Vagina (tissue), 2 donors: Measurements from ENCODE around the gene MICAL2. TPM values are rescaled to one million over a fixed set of nuclear protein-coding genes. Genes with fewer than 3 reads are reported as not detected.

Experiments
- DNase-seq, 2 donors: peaks; one replicate each; pipeline ENCODE4 v3.0.0-alpha.2; 2017; ENCODE audit errors: extremely low spot score in 2 of 2
- H3K27ac ChIP-seq: fragments of 200-600 bp; sonication (generic); one replicate; pipeline ENCODE4 v1.5.1; 2019
- H3K27me3 ChIP-seq: fragments of 200-600 bp; sonication (generic); one replicate; pipeline ENCODE4 v1.5.1; 2019
- H3K36me3 ChIP-seq, 2 donors: fragments of 200-600 bp; sonication (generic); one replicate each; pipeline ENCODE4 v1.5.1; 2017 to 2019
- H3K4me1 ChIP-seq: fragments of 200-600 bp; sonication (generic); one replicate; pipeline ENCODE4 v1.5.1; 2019
- H3K4me3 ChIP-seq, 2 donors: fragments of 200-600 bp; sonication (generic); 1 replicate in 1 of 2; 2 replicates in 1 of 2; pipeline ENCODE4 v1.5.1; 2016 to 2019
- H3K9me3 ChIP-seq: fragments of 200-600 bp; sonication (generic); one replicate; pipeline ENCODE4 v1.5.1; 2019
- POLR2A ChIP-seq, 2 donors: fragments of 450-650 bp; IDR thresholded peaks; one replicate each; pipeline ENCODE4 v1.6.1; 2017; ENCODE audit warnings: antibody characterized with exemption in 2 of 2, mild to moderate bottlenecking in 2 of 2, moderate library complexity in 2 of 2
- POLR2AphosphoS5 ChIP-seq, 2 donors: sonication (generic); formaldehyde crosslinking; IDR thresholded peaks; one replicate each; pipeline ENCODE4 v1.9.0; 2017; ENCODE audit warnings: antibody characterized with exemption in 2 of 2, mild to moderate bottlenecking in 2 of 2, low read depth in 1 of 2; ENCODE audit not compliant: insufficient read depth in 1 of 2
- intact Hi-C: fragments of 100-400 bp; cut with DNase I; formaldehyde crosslinking; loops from one replicate; pipeline ENCODE4 v1.15.1; 2023
- total RNA-seq: library from RNA; depleted of rRNA; stranded (reverse); fragments of >200 nt; gene quantifications from one replicate; pipeline ENCODE4 v1.2.3, GENCODE V29; 2016
- TF ChIP-seq, protein P1 (sequence below), 3 experiments: fragments of 450-650 bp in 2 of 3; fragments of 200-600 bp in 1 of 3; sonication (generic) in 1 of 3; IDR thresholded peaks; one replicate each; pipeline ENCODE4 v1.5.1; 2017 to 2019; ENCODE audit warnings: antibody characterized with exemption in 3 of 3, mild to moderate bottlenecking in 2 of 3, moderate library complexity in 2 of 3

The MICAL2 gene
- total RNA-seq, 1 donor from 2014 or later: 41.7 TPM

- no peaks in the 10 kb centered on the region for H3K9me3 ChIP-seq
- H3K27ac ChIP-seq: no peak overlapping the region
- intact Hi-C loops: loop anchor here (10.0 kb wide), 1 partner anchor 132 kb away; no protein-coding TSS in a partner anchor
- H3K4me3 ChIP-seq: no peak overlapping the region
- H3K4me1 ChIP-seq: no peaks in the 10 kb centered on the region
- DNase-seq: no peak
- H3K36me3 ChIP-seq: no peaks in the 10 kb centered on the region
- no peaks in the 10 kb centered on the region for H3K27me3 ChIP-seq
- TF ChIP-seq POLR2A (IDR thresholded peaks at IDR 0.05) (no peak), POLR2AphosphoS5 (IDR thresholded peaks at IDR 0.05; ENCODE audit: insufficient read depth in 1 of 2, low read depth in 1 of 2) (no peak)
- TF ChIP-seq, protein P1, sequence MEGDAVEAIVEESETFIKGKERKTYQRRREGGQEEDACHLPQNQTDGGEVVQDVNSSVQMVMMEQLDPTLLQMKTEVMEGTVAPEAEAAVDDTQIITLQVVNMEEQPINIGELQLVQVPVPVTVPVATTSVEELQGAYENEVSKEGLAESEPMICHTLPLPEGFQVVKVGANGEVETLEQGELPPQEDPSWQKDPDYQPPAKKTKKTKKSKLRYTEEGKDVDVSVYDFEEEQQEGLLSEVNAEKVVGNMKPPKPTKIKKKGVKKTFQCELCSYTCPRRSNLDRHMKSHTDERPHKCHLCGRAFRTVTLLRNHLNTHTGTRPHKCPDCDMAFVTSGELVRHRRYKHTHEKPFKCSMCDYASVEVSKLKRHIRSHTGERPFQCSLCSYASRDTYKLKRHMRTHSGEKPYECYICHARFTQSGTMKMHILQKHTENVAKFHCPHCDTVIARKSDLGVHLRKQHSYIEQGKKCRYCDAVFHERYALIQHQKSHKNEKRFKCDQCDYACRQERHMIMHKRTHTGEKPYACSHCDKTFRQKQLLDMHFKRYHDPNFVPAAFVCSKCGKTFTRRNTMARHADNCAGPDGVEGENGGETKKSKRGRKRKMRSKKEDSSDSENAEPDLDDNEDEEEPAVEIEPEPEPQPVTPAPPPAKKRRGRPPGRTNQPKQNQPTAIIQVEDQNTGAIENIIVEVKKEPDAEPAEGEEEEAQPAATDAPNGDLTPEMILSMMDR (IDR thresholded peaks at IDR 0.05): no peak
Observed at GRCh38 chr11:12102588-12103410, 7.6 kb upstream of the MICAL2 start.

- no peaks in the 10 kb centered on the region for H3K36me3 ChIP-seq
- no peak for DNase-seq
- no peaks in the 10 kb centered on the region for H3K27me3 ChIP-seq
- H3K4me1 ChIP-seq: no peaks in the 10 kb centered on the region
- H3K27ac ChIP-seq: no peak overlapping the region
- TF ChIP-seq, protein P1 (IDR thresholded peaks at IDR 0.05): no peak
- TF ChIP-seq POLR2A (IDR thresholded peaks at IDR 0.05): no peak
- no peak for TF ChIP-seq POLR2AphosphoS5 (IDR thresholded peaks at IDR 0.05; ENCODE audit: insufficient read depth in 1 of 2, low read depth in 1 of 2)
- no peaks in the 10 kb centered on the region for H3K9me3 ChIP-seq
- intact Hi-C loops: loop anchor here (10.0 kb wide), 1 partner anchor 131 kb away; no protein-coding TSS in a partner anchor
- H3K4me3 ChIP-seq: no peak overlapping the region
Observed at GRCh38 chr11:12103411-12104225, 6.8 kb upstream of the MICAL2 start.

GRCh38 chr11:12105471-12105870 is 4.9 kb upstream of the MICAL2 start:
- Histone ChIP-seq H3K27ac (no peak overlapping the region), H3K4me1 (peaks cover 9% of the 10 kb centered on the region), H3K4me3 (no peak overlapping the region), H3K36me3 (no peaks in the 10 kb centered on the region), H3K9me3 (no peaks in the 10 kb centered on the region), H3K27me3 (no peaks in the 10 kb centered on the region)
- DNase-seq: no peak
- intact Hi-C loops: loop anchor here (10.0 kb wide), 1 partner anchor 129 kb away; no protein-coding TSS in a partner anchor
- TF ChIP-seq, protein P1 (IDR thresholded peaks at IDR 0.05): no peak
- TF ChIP-seq POLR2A (IDR thresholded peaks at IDR 0.05) (no peak), POLR2AphosphoS5 (IDR thresholded peaks at IDR 0.05; ENCODE audit: insufficient read depth in 1 of 2, low read depth in 1 of 2) (no peak)

GRCh38 chr11:12106101-12106500 is 4.3 kb upstream of the MICAL2 start:
- no peak for TF ChIP-seq POLR2AphosphoS5 (IDR thresholded peaks at IDR 0.05; ENCODE audit: insufficient read depth in 1 of 2, low read depth in 1 of 2)
- no peak for TF ChIP-seq POLR2A (IDR thresholded peaks at IDR 0.05)
- TF ChIP-seq, protein P1 (IDR thresholded peaks at IDR 0.05): no peak
- Histone ChIP-seq H3K4me3 (no peak overlapping the region), H3K27me3 (no peaks in the 10 kb centered on the region), H3K4me1 (peaks cover 14% of the 10 kb centered on the region), H3K27ac (no peak overlapping the region), H3K36me3 (no peaks in the 10 kb centered on the region), H3K9me3 (no peaks in the 10 kb centered on the region)
- DNase-seq: no peak
- intact Hi-C loops: loop anchor here (10.0 kb wide), 1 partner anchor 129 kb away; no protein-coding TSS in a partner anchor
